ENCODE results near the gene NAALADL2. TPM values are rescaled to one million over a fixed set of nuclear protein-coding genes. Genes with fewer than 3 reads are reported as not detected.

NAALADL2 gene
- total RNA-seq, 1 donor from 2014 or later: 2.8 TPM

DNA sequence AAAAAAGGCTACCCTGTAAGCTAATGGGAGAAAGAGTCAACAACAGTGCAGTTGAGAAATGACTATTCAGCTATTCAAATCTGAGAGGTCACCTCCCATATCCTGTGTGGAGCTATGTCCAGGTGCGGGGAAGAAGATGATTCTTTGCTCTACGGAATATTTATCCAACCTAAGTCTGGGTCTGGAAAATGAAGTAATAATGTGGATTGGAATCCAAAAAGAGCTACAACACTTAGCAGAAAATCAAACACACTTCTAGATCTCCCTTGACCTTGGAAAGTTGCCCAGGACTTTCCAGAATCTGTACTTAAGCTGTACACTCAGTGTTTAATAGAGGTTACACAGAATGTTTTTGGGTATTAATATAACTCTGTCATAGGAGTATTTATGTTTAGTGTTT is 251.9 kb downstream of the NAALADL2 start:
- TF ChIP-seq, protein P1, sequence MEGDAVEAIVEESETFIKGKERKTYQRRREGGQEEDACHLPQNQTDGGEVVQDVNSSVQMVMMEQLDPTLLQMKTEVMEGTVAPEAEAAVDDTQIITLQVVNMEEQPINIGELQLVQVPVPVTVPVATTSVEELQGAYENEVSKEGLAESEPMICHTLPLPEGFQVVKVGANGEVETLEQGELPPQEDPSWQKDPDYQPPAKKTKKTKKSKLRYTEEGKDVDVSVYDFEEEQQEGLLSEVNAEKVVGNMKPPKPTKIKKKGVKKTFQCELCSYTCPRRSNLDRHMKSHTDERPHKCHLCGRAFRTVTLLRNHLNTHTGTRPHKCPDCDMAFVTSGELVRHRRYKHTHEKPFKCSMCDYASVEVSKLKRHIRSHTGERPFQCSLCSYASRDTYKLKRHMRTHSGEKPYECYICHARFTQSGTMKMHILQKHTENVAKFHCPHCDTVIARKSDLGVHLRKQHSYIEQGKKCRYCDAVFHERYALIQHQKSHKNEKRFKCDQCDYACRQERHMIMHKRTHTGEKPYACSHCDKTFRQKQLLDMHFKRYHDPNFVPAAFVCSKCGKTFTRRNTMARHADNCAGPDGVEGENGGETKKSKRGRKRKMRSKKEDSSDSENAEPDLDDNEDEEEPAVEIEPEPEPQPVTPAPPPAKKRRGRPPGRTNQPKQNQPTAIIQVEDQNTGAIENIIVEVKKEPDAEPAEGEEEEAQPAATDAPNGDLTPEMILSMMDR (conservative IDR thresholded peaks at IDR 0.05): no peak
- no peaks in the 10 kb centered on the region for H3K27me3 Mint-ChIP-seq (ENCODE audit: low read depth)
- no peak overlapping the region for H3K27ac Mint-ChIP-seq (ENCODE audit: unreplicated experiment)
- H3K4me3 Mint-ChIP-seq: no peak overlapping the region
- H3K36me3 Mint-ChIP-seq (ENCODE audit: low read depth): peaks cover 2% of the 10 kb centered on the region
- DNase-seq (ENCODE audit: low read depth, low spot score): no peak
- no peaks in the 10 kb centered on the region for H3K4me1 Mint-ChIP-seq
- H3K9me3 Mint-ChIP-seq: no peaks in the 10 kb centered on the region

DNA sequence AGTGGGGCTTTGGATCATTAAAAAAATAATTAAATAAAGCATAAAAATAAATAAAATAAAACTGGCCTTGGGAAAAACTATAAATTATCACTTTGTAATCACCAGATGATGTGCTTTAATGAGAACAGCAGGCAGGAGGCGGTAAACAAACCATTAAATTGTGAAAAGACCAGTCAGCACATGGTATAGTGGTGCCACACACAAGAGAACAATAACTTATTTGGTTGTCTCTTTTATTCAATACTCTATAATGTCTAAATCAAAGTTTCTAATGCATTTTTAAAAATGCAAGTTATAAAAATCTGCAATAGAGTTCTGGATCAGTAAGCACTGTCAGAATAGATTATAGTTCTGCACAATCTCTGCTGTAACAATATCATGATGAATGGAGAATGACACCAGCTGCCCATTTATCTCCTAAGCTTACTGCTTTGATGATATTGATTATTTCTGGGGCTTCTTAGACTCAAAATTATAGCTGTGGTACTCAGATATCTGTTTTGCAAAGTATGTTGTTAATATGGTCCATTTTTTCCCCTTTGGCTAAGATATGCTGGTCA is 259.3 kb downstream of the NAALADL2 start:
- Mint-ChIP-seq H3K36me3 (ENCODE audit: low read depth) (peaks cover 2% of the 10 kb centered on the region), H3K27ac (ENCODE audit: unreplicated experiment) (no peak overlapping the region), H3K9me3 (peaks cover 1% of the 10 kb centered on the region), H3K27me3 (ENCODE audit: low read depth) (no peaks in the 10 kb centered on the region), H3K4me1 (no peaks in the 10 kb centered on the region), H3K4me3 (no peak overlapping the region)
- TF ChIP-seq, protein P1 (conservative IDR thresholded peaks at IDR 0.05): no peak
- no peak for DNase-seq (ENCODE audit: low read depth, low spot score)

DNA sequence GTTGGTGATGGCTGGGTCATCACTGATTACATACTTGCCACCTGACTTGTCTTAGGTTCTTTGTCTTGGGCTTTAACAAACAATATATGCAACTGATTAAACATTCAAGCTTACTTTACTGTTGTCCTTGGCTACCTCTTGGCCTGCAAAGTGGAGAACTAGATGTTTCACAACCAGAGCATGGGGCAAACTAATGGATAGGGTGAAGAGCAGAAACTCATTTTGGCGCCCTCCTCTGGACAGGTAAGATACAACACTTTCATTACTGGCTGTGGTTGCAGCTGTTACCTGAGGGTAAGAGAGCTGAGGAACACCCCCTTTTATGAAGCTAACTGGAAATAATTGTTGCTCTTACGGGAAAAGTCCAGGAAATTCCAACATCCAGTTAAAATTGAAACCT is 262.1 kb downstream of the NAALADL2 start:
- TF ChIP-seq, protein P1 (conservative IDR thresholded peaks at IDR 0.05): peak; percentile 59
- H3K4me1 Mint-ChIP-seq: no peaks in the 10 kb centered on the region
- H3K27me3 Mint-ChIP-seq (ENCODE audit: low read depth): no peaks in the 10 kb centered on the region
- no peak overlapping the region for H3K4me3 Mint-ChIP-seq
- DNase-seq (ENCODE audit: low read depth, low spot score): no peak
- H3K27ac Mint-ChIP-seq (ENCODE audit: unreplicated experiment): no peak overlapping the region
- H3K9me3 Mint-ChIP-seq: peaks cover 12% of the 10 kb centered on the region
- peaks cover 2% of the 10 kb centered on the region for H3K36me3 Mint-ChIP-seq (ENCODE audit: low read depth)

DNA sequence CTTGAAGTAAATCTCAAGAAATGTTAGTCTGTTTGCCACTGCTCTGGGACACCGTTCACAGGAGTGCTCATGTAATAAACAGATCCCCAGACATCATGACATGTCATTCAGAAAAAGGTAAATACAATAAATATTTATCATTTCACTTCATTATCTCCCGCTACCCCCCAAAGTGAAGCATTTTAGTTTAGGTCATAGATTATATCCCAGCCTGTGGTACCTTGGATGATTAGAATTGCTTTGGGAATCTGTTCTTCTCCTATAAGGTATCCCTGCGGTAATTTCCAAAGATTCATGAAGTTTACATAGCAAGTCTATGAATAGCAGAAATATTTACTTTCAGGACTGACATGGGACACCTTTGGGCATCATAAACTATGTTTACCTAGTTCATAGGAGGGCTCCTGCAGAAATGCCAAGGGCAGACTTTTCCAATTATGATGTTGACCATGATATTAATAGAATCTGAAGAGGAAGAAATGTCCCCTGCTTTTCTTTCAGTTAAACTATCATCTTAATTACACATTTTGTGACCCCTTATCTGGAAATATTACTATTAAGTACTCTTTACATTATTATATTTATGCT is 268.0 kb downstream of the NAALADL2 start:
- no peak for DNase-seq (ENCODE audit: low read depth, low spot score)
- peaks cover 6% of the 10 kb centered on the region for H3K36me3 Mint-ChIP-seq (ENCODE audit: low read depth)
- H3K4me1 Mint-ChIP-seq: no peaks in the 10 kb centered on the region
- TF ChIP-seq, protein P1 (conservative IDR thresholded peaks at IDR 0.05): no peak
- H3K9me3 Mint-ChIP-seq: peaks cover 12% of the 10 kb centered on the region
- H3K4me3 Mint-ChIP-seq: no peak overlapping the region
- no peak overlapping the region for H3K27ac Mint-ChIP-seq (ENCODE audit: unreplicated experiment)
- H3K27me3 Mint-ChIP-seq (ENCODE audit: low read depth): no peaks in the 10 kb centered on the region

DNA sequence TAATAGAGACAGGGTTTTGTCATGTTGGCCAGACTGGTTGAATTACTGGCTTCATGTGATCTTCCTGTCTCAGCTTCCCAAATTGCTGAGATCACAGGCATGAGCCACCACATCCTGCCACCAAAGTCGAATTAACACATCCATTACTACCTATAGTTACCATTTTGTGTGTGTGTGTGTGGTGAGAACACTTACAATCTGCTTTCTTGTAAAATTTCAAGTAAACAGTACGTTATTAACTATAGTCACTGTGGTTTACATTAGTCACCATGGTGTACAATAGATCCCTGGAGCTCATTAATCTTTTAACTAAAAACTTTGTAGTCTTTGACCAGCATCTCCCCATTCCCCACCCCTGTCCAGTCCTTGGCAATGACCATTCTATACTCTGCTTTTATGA is 270.0 kb downstream of the NAALADL2 start:
- no peak overlapping the region for H3K27ac Mint-ChIP-seq (ENCODE audit: unreplicated experiment)
- TF ChIP-seq, protein P1 (conservative IDR thresholded peaks at IDR 0.05): no peak
- no peaks in the 10 kb centered on the region for H3K4me1 Mint-ChIP-seq
- no peak overlapping the region for H3K4me3 Mint-ChIP-seq
- H3K27me3 Mint-ChIP-seq (ENCODE audit: low read depth): no peaks in the 10 kb centered on the region
- H3K9me3 Mint-ChIP-seq: peaks cover 9% of the 10 kb centered on the region
- H3K36me3 Mint-ChIP-seq (ENCODE audit: low read depth): peaks cover 10% of the 10 kb centered on the region
- DNase-seq (ENCODE audit: low read depth, low spot score): no peak

Data from neural crest cell (in vitro differentiated cells).